MM.1S (cell line): Measurements from ENCODE around the gene ASTN1.

Source experiments
- EZH2phosphoT487 ChIP-seq: fragments of 300-600 bp; sonication (generic); IDR thresholded peaks from 2 replicates; pipeline ENCODE4 v1.6.1; 2018; ENCODE audit warnings: antibody characterized with exemption, low read length
- TF ChIP-seq, protein P1 (sequence below): fragments of 300-600 bp; sonication (generic); IDR thresholded peaks from 2 replicates; pipeline ENCODE4 v1.5.1; 2016; ENCODE audit warnings: antibody characterized with exemption, low read length, mixed read lengths

DNA sequence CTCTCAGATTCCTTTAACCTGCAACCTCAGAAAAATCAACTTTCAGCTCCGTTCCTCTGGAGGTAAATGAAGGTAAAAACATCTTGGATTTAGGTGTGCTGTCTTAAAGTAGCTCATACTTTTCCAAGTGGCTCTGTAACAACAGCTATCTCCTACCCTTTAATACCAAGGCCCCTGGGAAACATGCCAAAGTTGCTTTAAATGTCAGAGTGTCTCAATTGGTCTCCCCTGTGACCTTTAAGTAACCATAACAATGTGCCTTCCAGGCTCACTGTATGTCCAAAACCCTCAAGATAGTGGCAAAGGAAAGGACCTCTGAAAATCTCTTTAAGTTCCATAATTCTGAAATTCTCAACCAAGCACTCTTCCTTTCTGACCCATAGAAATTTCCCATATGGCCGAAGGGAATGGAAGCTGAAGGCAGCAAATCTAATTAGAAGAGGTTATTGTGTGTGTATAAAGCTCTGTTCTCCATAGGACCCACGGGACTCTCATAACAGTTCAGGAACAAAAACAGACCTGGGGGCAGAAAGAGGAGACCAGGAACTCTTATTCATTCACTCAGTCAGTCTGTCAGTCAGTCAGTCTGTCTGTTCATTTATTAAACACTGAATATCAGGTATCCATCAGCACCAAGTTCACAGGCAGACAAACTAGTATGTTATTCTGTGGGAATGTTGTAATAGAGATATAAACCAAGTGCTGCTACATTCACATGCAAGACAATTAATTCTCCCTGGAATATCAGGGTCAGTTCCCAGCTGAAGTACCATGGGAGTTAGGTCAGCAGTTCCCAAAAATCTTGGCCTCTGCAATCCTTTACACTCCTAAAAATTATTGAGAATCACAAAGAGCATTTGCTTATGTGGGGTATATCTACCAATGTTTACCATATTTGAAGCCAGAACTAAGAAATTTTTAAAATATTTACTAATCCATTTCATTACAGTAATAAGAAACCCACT, 19.1 kb downstream of the ASTN1 start:
- TF ChIP-seq EZH2phosphoT487 = no peak
- TF ChIP-seq, protein P1, sequence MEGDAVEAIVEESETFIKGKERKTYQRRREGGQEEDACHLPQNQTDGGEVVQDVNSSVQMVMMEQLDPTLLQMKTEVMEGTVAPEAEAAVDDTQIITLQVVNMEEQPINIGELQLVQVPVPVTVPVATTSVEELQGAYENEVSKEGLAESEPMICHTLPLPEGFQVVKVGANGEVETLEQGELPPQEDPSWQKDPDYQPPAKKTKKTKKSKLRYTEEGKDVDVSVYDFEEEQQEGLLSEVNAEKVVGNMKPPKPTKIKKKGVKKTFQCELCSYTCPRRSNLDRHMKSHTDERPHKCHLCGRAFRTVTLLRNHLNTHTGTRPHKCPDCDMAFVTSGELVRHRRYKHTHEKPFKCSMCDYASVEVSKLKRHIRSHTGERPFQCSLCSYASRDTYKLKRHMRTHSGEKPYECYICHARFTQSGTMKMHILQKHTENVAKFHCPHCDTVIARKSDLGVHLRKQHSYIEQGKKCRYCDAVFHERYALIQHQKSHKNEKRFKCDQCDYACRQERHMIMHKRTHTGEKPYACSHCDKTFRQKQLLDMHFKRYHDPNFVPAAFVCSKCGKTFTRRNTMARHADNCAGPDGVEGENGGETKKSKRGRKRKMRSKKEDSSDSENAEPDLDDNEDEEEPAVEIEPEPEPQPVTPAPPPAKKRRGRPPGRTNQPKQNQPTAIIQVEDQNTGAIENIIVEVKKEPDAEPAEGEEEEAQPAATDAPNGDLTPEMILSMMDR = no peak
